Measurements from ENCODE around the gene PHTF1. TPM values are rescaled to one million over a fixed set of nuclear protein-coding genes. Genes with fewer than 3 reads are reported as not detected.

The PHTF1 gene
- total RNA-seq, 1 experiment from 2014 or later = 61.2 TPM

GRCh38 chr1:113692342-113692741, 66.9 kb downstream of the PHTF1 start:
- Histone ChIP-seq H3K79me2 (ENCODE audit: low read depth) (no peaks in the 10 kb centered on the region), H2AFZ (no peak overlapping the region), H3K9me3 (ENCODE audit: insufficient read depth, low read depth) (peaks cover 12% of the 10 kb centered on the region; the same call in 1 of the 2 replicates), H3K27me3 (ENCODE audit: insufficient read depth, low read depth) (no peaks in the 10 kb centered on the region), H3K27ac (no peak overlapping the region), H3K4me2 (no peak overlapping the region), H3K4me1 (replicated peaks; ENCODE audit: insufficient read depth) (no peaks in the 10 kb centered on the region), H3F3A (ENCODE audit: insufficient read depth, low read depth) (no peaks in the 10 kb centered on the region), H4K20me1 (ENCODE audit: insufficient read depth) (no peaks in the 10 kb centered on the region), H3K4me3 (no peak overlapping the region), H3K36me3 (ENCODE audit: low read depth) (peaks cover 21% of the 10 kb centered on the region; the same call in 1 of the 2 replicates), H3K9me2 (ENCODE audit: insufficient read depth) (no peaks in the 10 kb centered on the region)
- POLR2A ChIA-PET (ENCODE audit: unreplicated experiment) = interaction anchor here (0.7 kb wide), 1 partner anchor 201 kb away, joined by 5 read pairs; no protein-coding TSS in a partner anchor
- BruUV-seq (replicated peaks) = no TSS peak
- intact Hi-C loops (cut with micrococcal nuclease; ENCODE audit: unreplicated experiment) = no loop called here
- TF ChIP-seq CTCF (conservative IDR thresholded peaks at IDR 0.05) (no peak), EZH2 (IDR thresholded peaks at IDR 0.05; ENCODE audit: low read depth) (no peak)
- CTCF ChIA-PET = no interaction called here
- no peak for DNase-seq

GRCh38 chr1:113691184-113691583, 68.1 kb downstream of the PHTF1 start:
- Histone ChIP-seq H3K27me3 (ENCODE audit: insufficient read depth, low read depth) (no peaks in the 10 kb centered on the region), H2AFZ (no peak overlapping the region), H3K36me3 (ENCODE audit: low read depth) (peaks cover 15% of the 10 kb centered on the region; the same call in 1 of the 2 replicates), H3K4me2 (no peak overlapping the region), H4K20me1 (ENCODE audit: insufficient read depth) (no peaks in the 10 kb centered on the region), H3K79me2 (ENCODE audit: low read depth) (no peaks in the 10 kb centered on the region), H3F3A (ENCODE audit: insufficient read depth, low read depth) (no peaks in the 10 kb centered on the region), H3K27ac (no peak overlapping the region), H3K9me3 (ENCODE audit: insufficient read depth, low read depth) (peaks cover 12% of the 10 kb centered on the region; the same call in 1 of the 2 replicates), H3K4me3 (no peak overlapping the region), H3K4me1 (replicated peaks; ENCODE audit: insufficient read depth) (no peaks in the 10 kb centered on the region), H3K9me2 (ENCODE audit: insufficient read depth) (no peaks in the 10 kb centered on the region)
- no peak for DNase-seq
- TF ChIP-seq EZH2 (IDR thresholded peaks at IDR 0.05; ENCODE audit: low read depth) = no peak
- no peak for TF ChIP-seq CTCF (conservative IDR thresholded peaks at IDR 0.05)
- no TSS peak for BruUV-seq (replicated peaks)
- intact Hi-C loops (cut with micrococcal nuclease; ENCODE audit: unreplicated experiment) = no loop called here
- ChIA-PET POLR2A (ENCODE audit: unreplicated experiment) (interaction anchor here (0.5 kb wide), 1 partner anchor 52 kb away, joined by 4 read pairs; no protein-coding TSS in a partner anchor), CTCF (no interaction called here)

- H3F3A ChIP-seq (ENCODE audit: insufficient read depth, low read depth) = no peaks in the 10 kb centered on the region
- no peaks in the 10 kb centered on the region for H4K20me1 ChIP-seq (ENCODE audit: insufficient read depth)
- CTCF ChIA-PET = no interaction called here
- no peaks in the 10 kb centered on the region for H3K79me2 ChIP-seq (ENCODE audit: low read depth)
- no peak for DNase-seq
- no peaks in the 10 kb centered on the region for H3K36me3 ChIP-seq (ENCODE audit: low read depth)
- BruUV-seq (replicated peaks) = no TSS peak
- intact Hi-C loops (cut with micrococcal nuclease; ENCODE audit: unreplicated experiment) = no loop called here
- H3K27me3 ChIP-seq (ENCODE audit: insufficient read depth, low read depth) = no peaks in the 10 kb centered on the region
- no peaks in the 10 kb centered on the region for H3K9me3 ChIP-seq (ENCODE audit: insufficient read depth, low read depth)
- H3K4me2 ChIP-seq = no peak overlapping the region
- H3K9me2 ChIP-seq (ENCODE audit: insufficient read depth) = no peaks in the 10 kb centered on the region
- H3K4me1 ChIP-seq (replicated peaks; ENCODE audit: insufficient read depth) = no peaks in the 10 kb centered on the region
- POLR2A ChIA-PET (ENCODE audit: unreplicated experiment) = no interaction called here
- no peak overlapping the region for H3K27ac ChIP-seq
- no peak for TF ChIP-seq CTCF (conservative IDR thresholded peaks at IDR 0.05)
- TF ChIP-seq EZH2 (IDR thresholded peaks at IDR 0.05; ENCODE audit: low read depth) = no peak
- H3K4me3 ChIP-seq = no peak overlapping the region
- H2AFZ ChIP-seq = no peak overlapping the region
These were observed 72.2 kb downstream of the PHTF1 start for GRCh38 chr1:113686891-113687618.
